GM18907 (cell line): ENCODE results near the gene OVCH1.
A peak's percentile ranks its signal among the peaks of the same experiment; 100 is the strongest.
"Not testable (repeated sequence)": the region's sequence is repeated elsewhere in the genome, so short reads cannot be mapped to it uniquely, and the experiment has no call there.

Experiments
- ATAC-seq: cut with Tn5 transposase; IDR thresholded peaks from one replicate; pipeline ENCODE4 v1.9.1; 2021; ENCODE audit warnings: mild to moderate bottlenecking, moderate library complexity; ENCODE audit not compliant: unreplicated experiment

OVCH1 gene

GRCh38 chr12:29499235-29499634, 1.7 kb upstream of the OVCH1 start:
- no peak for ATAC-seq

DNA sequence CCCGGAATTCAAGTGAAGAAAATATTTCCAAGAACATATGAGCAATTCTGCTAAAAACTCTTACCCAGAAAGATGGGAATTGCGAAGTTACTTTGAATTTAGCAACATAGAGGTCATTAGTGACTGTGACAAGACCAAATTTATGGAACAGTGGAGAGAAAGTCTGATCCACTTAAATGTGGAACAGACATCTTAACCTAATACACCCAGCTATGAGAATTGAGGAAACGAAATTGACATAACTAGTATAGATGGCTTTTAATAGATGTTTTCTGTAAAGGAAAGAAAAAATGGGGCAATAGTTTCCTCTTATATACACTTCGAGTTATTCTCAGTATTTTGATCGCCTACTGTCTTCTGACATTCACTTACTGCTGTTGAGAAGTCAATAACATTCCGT, 4.6 kb downstream of the OVCH1 start:
- ATAC-seq, result no peak

- ATAC-seq, result no peak
These were observed 10.5 kb downstream of the OVCH1 start for GRCh38 chr12:29486972-29487371.

GRCh38 chr12:29463198-29463597, 34.3 kb downstream of the OVCH1 start:
- no peak for ATAC-seq

- no peak for ATAC-seq
These were observed 37.4 kb downstream of the OVCH1 start for GRCh38 chr12:29460082-29460481.

DNA sequence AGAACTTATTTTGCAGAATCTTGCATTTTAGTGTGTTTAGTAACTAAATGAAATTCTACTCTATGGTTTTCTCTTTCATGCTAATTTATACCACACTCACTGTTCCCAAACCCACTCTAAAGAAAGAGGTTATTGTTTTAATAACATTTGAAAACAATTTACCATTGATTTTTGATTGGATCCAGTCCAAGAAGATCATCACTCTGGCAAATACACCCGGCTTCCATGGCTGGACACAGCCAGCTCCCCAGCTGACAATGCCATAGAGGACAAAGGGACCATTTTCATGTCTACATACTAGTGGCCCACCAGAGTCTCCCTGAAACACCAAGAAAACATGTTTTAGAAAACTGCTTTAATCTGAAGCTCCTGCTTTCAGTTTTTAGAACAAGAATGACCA, 42.4 kb downstream of the OVCH1 start:
- ATAC-seq, result no peak

- ATAC-seq, result no peak
These were observed 45.6 kb downstream of the OVCH1 start for GRCh38 chr12:29451888-29452287.

DNA sequence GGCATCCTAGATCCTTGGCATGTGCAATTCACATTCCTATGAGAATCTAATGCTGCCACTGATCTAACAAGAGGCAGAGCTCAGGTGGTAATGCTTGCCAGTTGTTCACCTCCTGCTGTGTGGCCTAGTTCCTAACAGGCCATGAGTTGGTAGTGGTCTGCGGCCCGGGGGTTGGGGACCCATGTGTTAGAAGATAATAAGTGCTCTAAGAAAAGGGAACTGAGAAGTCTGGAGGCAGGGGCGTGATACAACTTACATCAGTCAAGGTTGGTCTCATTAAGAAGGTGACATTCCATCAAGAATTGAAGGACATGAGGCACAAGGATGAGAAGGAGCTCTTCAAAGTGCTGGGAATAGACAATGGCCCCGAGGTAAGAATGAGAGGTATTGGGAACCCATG, 49.3 kb downstream of the OVCH1 start:
- ATAC-seq, result no peak

GRCh38 chr12:29447285-29447975, 50.1 kb downstream of the OVCH1 start:
- ATAC-seq, result no peak

- ATAC-seq, result no peak
These were observed 58.0 kb downstream of the OVCH1 start for GRCh38 chr12:29439506-29439905.

DNA sequence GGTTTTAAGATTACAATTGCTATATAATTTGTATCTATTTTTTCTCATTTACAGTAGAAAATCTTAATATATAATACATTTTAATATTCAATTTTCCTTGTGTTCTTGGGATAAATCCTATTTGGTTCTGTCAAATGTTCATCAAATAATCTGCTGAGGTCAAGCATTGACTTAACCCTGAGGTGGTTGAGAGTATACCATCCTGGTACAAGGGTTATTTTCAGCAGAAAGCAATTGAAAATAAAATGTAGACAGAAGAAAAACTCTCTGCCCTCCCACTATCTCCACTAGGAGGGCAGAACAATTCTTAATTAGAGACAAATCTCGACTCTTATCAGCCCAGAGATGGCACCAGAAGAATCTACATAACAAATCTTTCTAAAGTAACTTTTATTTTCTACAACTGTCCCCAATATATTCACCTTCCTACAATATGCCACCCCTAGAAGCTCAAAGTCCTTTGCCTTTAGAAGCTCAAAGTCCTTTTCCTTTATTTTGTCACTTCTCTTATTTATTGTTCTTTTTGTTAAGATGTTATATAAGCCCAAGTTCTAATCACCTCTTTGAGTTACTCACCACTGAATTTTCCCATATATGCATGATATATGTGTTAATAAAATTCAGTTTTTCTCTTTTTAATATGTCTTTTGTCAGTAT, 58.6 kb downstream of the OVCH1 start:
- ATAC-seq, result no peak

GRCh38 chr12:29437575-29437974, 59.9 kb downstream of the OVCH1 start:
- no peak for ATAC-seq

GRCh38 chr12:29436815-29437214, 60.7 kb downstream of the OVCH1 start:
- not testable (repeated sequence) for ATAC-seq

DNA sequence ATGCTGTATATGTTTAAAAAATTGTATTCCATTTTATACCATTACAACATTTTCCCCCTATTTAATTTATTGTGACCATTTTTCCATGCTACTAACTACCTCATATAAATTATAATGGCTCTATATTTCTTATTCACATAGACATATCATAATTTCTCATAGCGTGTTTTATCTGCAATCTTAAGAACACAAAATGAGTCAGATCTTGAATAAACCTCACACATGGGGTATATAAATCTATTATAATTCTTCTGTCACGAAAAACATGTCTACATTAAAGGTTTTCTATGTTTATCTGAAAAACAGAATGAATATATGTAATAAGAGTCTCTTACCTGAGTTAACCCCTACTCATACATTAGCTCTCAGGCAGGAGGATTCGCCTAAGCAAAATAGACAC, 66.0 kb downstream of the OVCH1 start:
- ATAC-seq, result no peak

DNA sequence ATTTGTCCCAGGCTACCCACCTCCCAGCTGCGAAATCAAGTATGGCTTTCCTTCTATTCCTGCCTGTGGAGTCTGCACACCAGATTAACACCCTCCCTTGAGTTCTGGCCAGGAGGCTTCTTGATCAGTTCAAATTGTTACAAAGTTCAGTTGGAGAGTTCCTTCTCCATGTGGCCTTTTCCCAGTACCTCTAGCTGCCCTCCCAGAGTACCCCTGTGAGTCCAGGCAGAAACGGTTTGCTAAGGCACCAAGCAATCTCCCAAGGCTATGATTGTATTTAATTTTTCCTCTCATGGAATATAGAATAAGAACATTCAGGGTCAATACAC, 66.8 kb downstream of the OVCH1 start:
- ATAC-seq, result no peak

GRCh38 chr12:29429999-29430715, 67.3 kb downstream of the OVCH1 start:
- no peak for ATAC-seq

GRCh38 chr12:29428633-29429032, 68.9 kb downstream of the OVCH1 start:
- ATAC-seq, result peak; percentile 41

GRCh38 chr12:29427964-29428363, 69.5 kb downstream of the OVCH1 start:
- peak; percentile 99 for ATAC-seq

DNA sequence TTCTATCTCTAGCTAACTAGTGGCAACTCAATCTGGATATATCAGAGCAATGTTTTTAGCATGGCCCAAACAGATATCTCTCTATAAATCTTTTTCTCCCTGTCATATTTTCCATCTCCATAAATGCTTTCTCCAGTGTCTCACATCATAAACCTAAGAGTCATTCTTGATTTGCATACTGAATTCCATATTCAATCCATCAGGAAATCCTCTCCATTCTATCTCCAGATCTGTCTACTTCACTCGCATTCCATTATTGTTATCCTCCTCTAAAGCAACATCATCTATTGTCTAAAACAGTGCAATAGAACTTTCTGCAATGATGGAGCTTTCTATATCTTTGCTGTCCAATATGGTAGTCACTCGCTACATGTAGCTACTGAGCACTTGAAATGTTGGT, 71.0 kb downstream of the OVCH1 start:
- no peak for ATAC-seq

DNA sequence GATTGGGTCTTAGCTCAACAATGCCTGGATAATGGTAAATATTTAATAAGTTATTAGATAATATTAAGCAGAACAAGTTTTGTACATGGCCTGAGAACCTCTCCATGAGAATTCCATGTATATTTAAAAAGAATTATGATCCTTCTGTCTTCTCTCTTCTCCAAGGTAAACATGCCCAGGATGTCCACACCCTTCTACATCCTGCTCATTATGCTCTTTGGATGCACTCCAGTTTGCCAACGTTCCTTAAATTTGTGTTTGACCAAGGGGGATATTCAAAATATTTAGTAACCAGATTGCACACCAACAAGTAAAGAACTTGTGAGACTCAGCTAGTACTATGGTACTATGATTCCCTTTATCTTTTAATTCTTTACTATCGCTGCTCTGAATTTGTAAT, 71.8 kb downstream of the OVCH1 start:
- ATAC-seq, result no peak

GRCh38 chr12:29416748-29417147, 80.7 kb downstream of the OVCH1 start:
- ATAC-seq, result no peak

- ATAC-seq, result no peak
These were observed 82.4 kb downstream of the OVCH1 start for GRCh38 chr12:29415111-29415510.
